HFFc6 (cell line): ENCODE data around the gene STOM. TPM values are rescaled to one million over a fixed set of nuclear protein-coding genes. Genes with fewer than 3 reads are reported as not detected.

Source experiments
- DNase-seq: peaks from one replicate; pipeline ENCODE4 v3.0.0-alpha.2; 2018
- H3K27ac Mint-ChIP-seq: 2 replicates; pipeline ENCODE4 v1.8.0; 2020; ENCODE audit warnings: mild to moderate bottlenecking, mixed read lengths
- H3K27me3 Mint-ChIP-seq: 2 replicates; pipeline ENCODE4 v1.8.0; 2021; ENCODE audit warnings: mild to moderate bottlenecking, moderate library complexity, mixed read lengths; ENCODE audit not compliant: insufficient read depth
- H3K36me3 Mint-ChIP-seq: 2 replicates; pipeline ENCODE4 v1.8.0; 2021; ENCODE audit warnings: low read depth, mixed read lengths
- H3K4me1 Mint-ChIP-seq: 2 replicates; pipeline ENCODE4 v1.8.0; 2020; ENCODE audit warnings: low read depth, mixed read lengths
- H3K4me3 Mint-ChIP-seq: 2 replicates; pipeline ENCODE4 v1.8.0; 2020; ENCODE audit warnings: mild to moderate bottlenecking, moderate library complexity, mixed read lengths
- H3K9me3 Mint-ChIP-seq: 2 replicates; pipeline ENCODE4 v1.8.0; 2020; ENCODE audit warnings: mild to moderate bottlenecking, mixed read lengths
- total RNA-seq, 6 experiments: library from RNA; stranded (reverse); fragmentation: NEBNext Ultra II Directional; extraction: Animal tissue kit (Norgen Biotek cat#: 25700); gene quantifications; 2 replicates in 1 of 6; 3 replicates in 5 of 6; pipeline ENCODE4 v1.2.3, GENCODE V29; 2021
- TF ChIP-seq, protein P1 (sequence below): fragments of 200-600 bp; sonication (generic); IDR thresholded peaks from 2 replicates; pipeline ENCODE4 v1.5.0; 2021; ENCODE audit warnings: antibody characterized with exemption, mild to moderate bottlenecking

STOM gene
- total RNA-seq, 6 experiments from 2014 or later, result 85.4 to 151 (median 138) TPM

DNA sequence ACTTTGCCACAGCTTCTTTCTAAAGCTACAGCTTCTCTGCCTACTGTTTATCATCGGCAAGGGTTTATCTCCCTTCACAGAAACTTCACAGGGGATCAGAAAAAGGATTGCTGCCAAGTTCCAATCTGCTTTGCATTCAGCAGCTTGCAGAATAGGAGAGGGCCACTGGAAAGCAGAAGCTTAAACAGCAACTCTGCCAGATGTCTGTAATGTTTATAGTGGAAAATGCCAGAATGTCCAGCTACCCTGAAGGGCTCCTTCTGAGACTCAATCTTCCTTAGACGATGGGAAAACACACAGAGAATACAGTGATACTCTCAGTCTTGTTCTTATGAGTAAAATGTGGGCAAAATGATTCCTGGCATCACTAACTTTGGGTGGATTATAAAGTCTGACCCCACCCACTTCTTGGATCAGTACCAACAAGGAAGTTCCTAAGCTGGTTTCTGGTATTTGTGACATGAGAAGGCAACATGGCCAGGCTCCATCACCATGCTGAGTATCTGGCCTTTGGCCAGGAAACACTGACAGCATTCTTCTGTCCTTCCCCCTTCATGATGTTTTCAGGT, 19.0 kb downstream of the STOM start:
- peaks cover 42% of the 10 kb centered on the region for H3K36me3 Mint-ChIP-seq
- H3K27ac Mint-ChIP-seq, result peak overlapping the region; percentile 77
- no peaks in the 10 kb centered on the region; the same call in 1 of the 2 replicates for H3K27me3 Mint-ChIP-seq
- no peaks in the 10 kb centered on the region for H3K9me3 Mint-ChIP-seq
- TF ChIP-seq, protein P1, sequence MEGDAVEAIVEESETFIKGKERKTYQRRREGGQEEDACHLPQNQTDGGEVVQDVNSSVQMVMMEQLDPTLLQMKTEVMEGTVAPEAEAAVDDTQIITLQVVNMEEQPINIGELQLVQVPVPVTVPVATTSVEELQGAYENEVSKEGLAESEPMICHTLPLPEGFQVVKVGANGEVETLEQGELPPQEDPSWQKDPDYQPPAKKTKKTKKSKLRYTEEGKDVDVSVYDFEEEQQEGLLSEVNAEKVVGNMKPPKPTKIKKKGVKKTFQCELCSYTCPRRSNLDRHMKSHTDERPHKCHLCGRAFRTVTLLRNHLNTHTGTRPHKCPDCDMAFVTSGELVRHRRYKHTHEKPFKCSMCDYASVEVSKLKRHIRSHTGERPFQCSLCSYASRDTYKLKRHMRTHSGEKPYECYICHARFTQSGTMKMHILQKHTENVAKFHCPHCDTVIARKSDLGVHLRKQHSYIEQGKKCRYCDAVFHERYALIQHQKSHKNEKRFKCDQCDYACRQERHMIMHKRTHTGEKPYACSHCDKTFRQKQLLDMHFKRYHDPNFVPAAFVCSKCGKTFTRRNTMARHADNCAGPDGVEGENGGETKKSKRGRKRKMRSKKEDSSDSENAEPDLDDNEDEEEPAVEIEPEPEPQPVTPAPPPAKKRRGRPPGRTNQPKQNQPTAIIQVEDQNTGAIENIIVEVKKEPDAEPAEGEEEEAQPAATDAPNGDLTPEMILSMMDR, result no peak
- peak overlapping the region; percentile 65 for H3K4me3 Mint-ChIP-seq
- peaks cover 57% of the 10 kb centered on the region for H3K4me1 Mint-ChIP-seq
- peak; percentile 87 for DNase-seq

DNA sequence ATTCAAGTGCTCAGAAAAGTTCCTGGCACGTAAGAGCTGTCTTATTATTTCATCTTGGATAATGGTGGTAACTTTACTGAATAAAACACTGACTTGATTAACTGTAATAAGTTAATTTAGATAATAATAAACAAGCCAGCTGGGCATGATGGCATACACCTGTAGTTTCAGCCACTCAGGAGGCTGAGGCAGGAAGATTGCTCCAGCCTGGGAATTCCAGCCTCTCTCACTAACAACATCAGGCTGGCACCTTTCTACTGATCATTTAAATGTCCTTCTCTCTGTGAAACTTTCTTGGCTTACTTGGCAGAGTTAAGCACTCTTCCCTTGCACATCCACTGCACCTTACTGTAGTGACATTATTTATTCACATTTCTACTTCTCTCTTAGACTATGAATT, 20.0 kb downstream of the STOM start:
- H3K36me3 Mint-ChIP-seq, result peaks cover 41% of the 10 kb centered on the region

DNA sequence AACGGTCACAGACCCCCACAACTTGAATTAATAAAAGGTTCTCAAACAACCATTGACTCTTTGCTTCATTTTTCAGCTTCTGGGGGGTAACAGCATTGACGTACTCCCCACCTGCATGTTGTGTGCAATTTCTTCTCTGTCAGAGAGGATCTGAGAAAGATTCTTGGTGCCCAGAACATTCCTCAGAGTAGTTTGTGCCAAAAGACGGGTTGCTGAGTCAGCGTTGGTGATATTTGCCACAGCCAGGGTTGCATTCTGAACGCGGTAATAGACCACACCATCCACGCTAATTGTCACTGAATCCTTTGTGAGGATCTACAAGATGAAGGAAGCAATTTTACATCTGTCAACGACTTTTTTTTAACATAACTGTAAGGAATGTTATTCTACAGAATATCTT, 21.0 kb downstream of the STOM start:
- Mint-ChIP-seq H3K4me3 (no peak overlapping the region), H3K9me3 (no peaks in the 10 kb centered on the region), H3K27me3 (no peaks in the 10 kb centered on the region; the same call in 1 of the 2 replicates), H3K4me1 (peaks cover 44% of the 10 kb centered on the region), H3K36me3 (peaks cover 38% of the 10 kb centered on the region), H3K27ac (no peak overlapping the region)
- no peak for DNase-seq
- TF ChIP-seq, protein P1, result no peak

More for the DNA sequence above, 20.0 kb downstream of the STOM start:
- no peak for DNase-seq
- peaks cover 50% of the 10 kb centered on the region for H3K4me1 Mint-ChIP-seq
- no peaks in the 10 kb centered on the region; the same call in 1 of the 2 replicates for H3K27me3 Mint-ChIP-seq
- H3K9me3 Mint-ChIP-seq, result no peaks in the 10 kb centered on the region
- TF ChIP-seq, protein P1, result no peak
- no peak overlapping the region for H3K4me3 Mint-ChIP-seq
- H3K27ac Mint-ChIP-seq, result peak overlapping the region; percentile 77; the same call in 1 of the 2 replicates

DNA sequence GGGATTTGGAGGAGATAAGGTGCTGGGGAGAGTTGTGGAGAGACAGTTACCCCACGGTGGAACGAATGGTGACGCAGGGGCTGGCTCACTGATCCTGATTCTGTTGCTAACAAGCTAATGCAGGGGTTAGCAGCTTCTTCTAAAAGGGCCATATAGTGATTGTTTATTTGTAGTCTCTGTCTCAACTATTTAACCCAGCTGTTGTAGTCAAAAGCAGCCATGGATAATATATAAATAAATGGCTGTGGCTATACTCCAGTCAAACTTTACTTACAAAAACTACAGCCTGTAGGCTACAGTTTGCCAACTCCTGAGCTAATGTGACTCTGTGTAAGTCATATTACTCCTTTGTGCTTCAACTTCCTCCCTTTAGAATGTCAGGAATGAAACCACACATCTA, 21.8 kb downstream of the STOM start:
- Mint-ChIP-seq H3K4me1 (peaks cover 37% of the 10 kb centered on the region), H3K9me3 (no peaks in the 10 kb centered on the region), H3K4me3 (no peak overlapping the region), H3K27me3 (no peaks in the 10 kb centered on the region; the same call in 1 of the 2 replicates), H3K27ac (no peak overlapping the region), H3K36me3 (peaks cover 30% of the 10 kb centered on the region)
- TF ChIP-seq, protein P1, result no peak
- no peak for DNase-seq

DNA sequence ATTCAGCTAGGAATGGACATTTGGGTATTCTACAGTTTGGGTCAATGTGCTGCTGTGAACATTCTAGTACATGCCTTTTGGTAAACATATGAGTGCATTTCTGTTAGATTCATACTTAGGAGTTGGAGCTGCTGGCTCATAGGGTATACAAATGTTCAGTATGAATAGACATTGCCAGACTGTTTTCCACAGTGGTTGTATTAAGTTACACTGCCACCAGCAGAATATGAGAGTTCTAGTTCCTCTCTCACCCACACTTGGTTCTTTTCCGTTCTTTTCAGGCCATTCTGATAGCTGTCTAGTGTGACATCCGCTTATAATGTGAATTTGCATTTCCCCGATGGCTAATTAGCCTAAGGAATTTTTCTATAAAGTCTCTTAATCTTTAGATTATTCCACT, 25.0 kb downstream of the STOM start:
- Mint-ChIP-seq H3K27ac (no peak overlapping the region), H3K36me3 (peaks cover 37% of the 10 kb centered on the region), H3K4me1 (peaks cover 18% of the 10 kb centered on the region), H3K27me3 (no peaks in the 10 kb centered on the region; the same call in none of the 2 replicates), H3K9me3 (no peaks in the 10 kb centered on the region), H3K4me3 (no peak overlapping the region)
- no peak for DNase-seq
- TF ChIP-seq, protein P1, result no peak
